Liver (tissue), 9 donors: ENCODE data around the gene LRRC46. TPM values are rescaled to one million over a fixed set of nuclear protein-coding genes. Genes with fewer than 3 reads are reported as not detected.

Experiments used
- DNase-seq: peaks from one replicate; pipeline ENCODE4 v3.0.0-alpha.2; 2017; ENCODE audit warnings: low spot score
- H3K27ac ChIP-seq, 2 donors: one replicate each; pipeline ENCODE4 v1.7.0; 2013; ENCODE audit warnings: inconsistent platforms in 2 of 2, low read length in 2 of 2, control low read depth in 1 of 2, low read depth in 1 of 2, mild to moderate bottlenecking in 1 of 2
- H3K27me3 ChIP-seq, 4 donors: one replicate each; pipeline versions ENCODE4 v1.6.1 to v1.7.0; 2013; ENCODE audit warnings: low read length in 3 of 4, inconsistent platforms in 1 of 4, mild to moderate bottlenecking in 1 of 4, moderate library complexity in 1 of 4; ENCODE audit not compliant: control insufficient read depth in 4 of 4, insufficient read depth in 4 of 4
- H3K36me3 ChIP-seq, 4 donors: one replicate each; pipeline versions ENCODE4 v1.6.1 to v1.7.0; 2013; ENCODE audit warnings: low read length in 3 of 4, mild to moderate bottlenecking in 3 of 4, low read depth in 1 of 4, moderate library complexity in 1 of 4; ENCODE audit not compliant: control insufficient read depth in 4 of 4, insufficient read depth in 3 of 4
- H3K4me1 ChIP-seq, 4 donors: one replicate each; pipeline versions ENCODE4 v1.6.1 to v1.7.0; 2013; ENCODE audit warnings: low read length in 3 of 4, mild to moderate bottlenecking in 3 of 4, moderate library complexity in 1 of 4; ENCODE audit not compliant: control insufficient read depth in 4 of 4, insufficient read depth in 4 of 4
- H3K4me3 ChIP-seq, 3 donors: one replicate each; pipeline versions ENCODE4 v1.6.1 to v1.7.0; 2013; ENCODE audit warnings: low read length in 3 of 3, control low read depth in 1 of 3, low read depth in 1 of 3, mild to moderate bottlenecking in 1 of 3
- H3K9ac ChIP-seq, 2 donors: one replicate each; pipeline ENCODE4 v1.7.0; 2013; ENCODE audit warnings: low read length in 2 of 2, mild to moderate bottlenecking in 2 of 2, moderate library complexity in 2 of 2, control low read depth in 1 of 2, low read depth in 1 of 2
- H3K9me3 ChIP-seq, 4 donors: one replicate each; pipeline versions ENCODE4 v1.6.1 to v1.7.0; 2013; ENCODE audit warnings: low read length in 3 of 4; ENCODE audit not compliant: control insufficient read depth in 4 of 4
- ATF3 ChIP-seq: IDR thresholded peaks from 2 replicates; pipeline ENCODE4 v1.6.1; 2016; ENCODE audit warnings: antibody characterized with exemption
- CTCF ChIP-seq: fragments of 150-350 bp; IDR thresholded peaks from 2 replicates; pipeline ENCODE4 v1.5.1; 2017; ENCODE audit warnings: improper control_type of control experiment, low read depth, low read length; ENCODE audit not compliant: missing input control
- EGR1 ChIP-seq, 2 donors: IDR thresholded peaks; 2 replicates each; pipeline ENCODE4 v1.6.1; 2016 to 2018; ENCODE audit warnings: antibody characterized with exemption in 2 of 2, low read depth in 2 of 2
- FOXA1 ChIP-seq: IDR thresholded peaks from 2 replicates; pipeline ENCODE4 v1.6.1; 2016; ENCODE audit warnings: antibody characterized with exemption
- FOXA2 ChIP-seq: IDR thresholded peaks from 2 replicates; pipeline ENCODE4 v1.6.1; 2016; ENCODE audit warnings: antibody characterized with exemption
- GABPA ChIP-seq, 2 donors: IDR thresholded peaks in 1 of 2; conservative IDR thresholded peaks in 1 of 2; 2 replicates each; pipeline ENCODE4 v1.6.1; 2016; ENCODE audit warnings: antibody characterized with exemption in 2 of 2, mild to moderate bottlenecking in 1 of 2, moderate library complexity in 1 of 2
- HNF4A ChIP-seq, 2 donors: conservative IDR thresholded peaks; 2 replicates each; pipeline ENCODE4 v1.6.1; 2016; ENCODE audit warnings: antibody characterized with exemption in 2 of 2, mild to moderate bottlenecking in 2 of 2
- HNF4G ChIP-seq: IDR thresholded peaks from 2 replicates; pipeline ENCODE4 v1.6.1; 2016; ENCODE audit warnings: antibody characterized with exemption
- JUND ChIP-seq, 2 donors: IDR thresholded peaks; 2 replicates each; pipeline ENCODE4 v1.6.1; 2016; ENCODE audit warnings: antibody characterized with exemption in 2 of 2
- MAX ChIP-seq: IDR thresholded peaks from 2 replicates; pipeline ENCODE4 v1.6.1; 2016; ENCODE audit warnings: antibody characterized with exemption
- NR2F2 ChIP-seq: IDR thresholded peaks from 2 replicates; pipeline ENCODE4 v1.6.1; 2016; ENCODE audit warnings: antibody characterized with exemption
- RAD21 ChIP-seq, 2 donors: IDR thresholded peaks; 2 replicates each; pipeline ENCODE4 v1.6.1; 2016; ENCODE audit warnings: antibody characterized with exemption in 2 of 2, mild to moderate bottlenecking in 2 of 2
- REST ChIP-seq: IDR thresholded peaks from 2 replicates; pipeline ENCODE4 v1.6.1; 2016; ENCODE audit warnings: antibody characterized with exemption, mild to moderate bottlenecking
- RXRA ChIP-seq, 2 donors: IDR thresholded peaks; 2 replicates each; pipeline ENCODE4 v1.6.1; 2017 to 2018; ENCODE audit warnings: antibody characterized with exemption in 2 of 2, mild to moderate bottlenecking in 1 of 2
- SP1 ChIP-seq: IDR thresholded peaks from 2 replicates; pipeline ENCODE4 v1.6.1; 2018; ENCODE audit warnings: antibody characterized with exemption, mild to moderate bottlenecking
- TAF1 ChIP-seq: conservative IDR thresholded peaks from 2 replicates; pipeline ENCODE4 v1.6.1; 2016; ENCODE audit warnings: antibody characterized with exemption, mild to moderate bottlenecking
- YY1 ChIP-seq: IDR thresholded peaks from 2 replicates; pipeline ENCODE4 v1.6.1; 2016; ENCODE audit warnings: antibody characterized with exemption, mild to moderate bottlenecking
- ZBTB33 ChIP-seq: IDR thresholded peaks from 2 replicates; pipeline ENCODE4 v1.6.1; 2016; ENCODE audit warnings: antibody characterized with exemption
- WGBS: extraction: QIAGEN DNeasy Blood & Tissue Kit; methylation state at CpG from one replicate; pipeline ENCODE4 v1.1.7; 2013; 5-methylcytosine and 5-hydroxymethylcytosine counted together
- polyA plus RNA-seq, 2 donors: library from polyadenylated mRNA; stranded (reverse) in 1 of 2; unstranded in 1 of 2; fragments of 200-250 nt in 1 of 2; fragments of >200 nt in 1 of 2; fragmentation: Nextera tagmentation in 1 of 2; extraction: Ambion mirVana in 1 of 2; gene quantifications; one replicate each; pipeline versions ENCODE4 v1.2.1 to v1.2.3, GENCODE V29; 2013 to 2015
- total RNA-seq, 2 donors: library from RNA; depleted of rRNA; stranded (reverse); fragments of >200 nt; gene quantifications; one replicate each; pipeline ENCODE4 v1.2.3, GENCODE V29; 2014
- donor health status: healthy.
- donor health status: healthy.
- donor health status: healthy.
- donor health status: healthy.
- donor health status: healthy.

LRRC46 gene
- total and polyA plus RNA-seq, 4 donors = under 0.01 to 0.43 (median 0.32) TPM

GRCh38 chr17:47847341-47848197, 16.1 kb downstream of the LRRC46 start:
- H3K4me1 ChIP-seq = peaks cover 3 to 20% (median 13%) of the 10 kb centered on the region in 4 donors
- no peak overlapping the region for H3K4me3 ChIP-seq
- H3K9me3 ChIP-seq = no peaks in the 10 kb centered on the region
- H3K27me3 ChIP-seq = peaks cover 0 to 19% (median 6%) of the 10 kb centered on the region in 4 donors
- no peak overlapping the region for H3K27ac ChIP-seq
- no peaks in the 10 kb centered on the region for H3K36me3 ChIP-seq
- no peak for DNase-seq
- 27% methylated on average over 71 of the region's 71 CpGs for WGBS
- peak in 1 of 2 donors; percentile 46 for TF ChIP-seq RAD21 (IDR thresholded peaks at IDR 0.05)
- no peak for TF ChIP-seq EGR1 (IDR thresholded peaks at IDR 0.05; ENCODE audit: low read depth in 2 of 2)
- H3K9ac ChIP-seq = no peak overlapping the region

GRCh38 chr17:47848198-47848513, 16.7 kb downstream of the LRRC46 start:
- peaks cover 3 to 17% (median 11%) of the 10 kb centered on the region in 4 donors for H3K4me1 ChIP-seq
- H3K4me3 ChIP-seq = no peak overlapping the region
- no peak overlapping the region for H3K27ac ChIP-seq
- peaks cover 0 to 23% (median 8%) of the 10 kb centered on the region in 4 donors for H3K27me3 ChIP-seq
- no peak for DNase-seq
- H3K9ac ChIP-seq = no peak overlapping the region
- no peaks in the 10 kb centered on the region for H3K9me3 ChIP-seq
- no peaks in the 10 kb centered on the region for H3K36me3 ChIP-seq
- TF ChIP-seq HNF4G (no peak), NR2F2 (no peak), CTCF (no peak), REST (no peak), RAD21 (IDR thresholded peaks at IDR 0.05) (no peak), TAF1 (no peak), EGR1 (IDR thresholded peaks at IDR 0.05; ENCODE audit: low read depth in 2 of 2) (no peak), YY1 (no peak), ZBTB33 (no peak), HNF4A (conservative IDR thresholded peaks at IDR 0.05) (no peak), MAX (no peak), FOXA1 (no peak), JUND (IDR thresholded peaks at IDR 0.05) (no peak), ATF3 (no peak), SP1 (no peak), GABPA (IDR thresholded peaks at IDR 0.05 in 1 of 2, conservative IDR thresholded peaks at IDR 0.05 in 1 of 2) (no peak), FOXA2 (no peak), RXRA (IDR thresholded peaks at IDR 0.05) (no peak)
- 48% methylated on average over 23 of the region's 23 CpGs for WGBS
